Uterus (tissue), 4 donors: ENCODE results near the gene SLC12A9. TPM values are rescaled to one million over a fixed set of nuclear protein-coding genes. Genes with fewer than 3 reads are reported as not detected.

ENCODE experiments used
- DNase-seq, 2 donors: peaks; one replicate each; pipeline ENCODE4 v3.0.0-alpha.2; 2019 to 2020
- H3K27ac ChIP-seq, 2 donors: fragments of 200-600 bp; sonication (generic); 1 replicate in 1 of 2; 2 replicates in 1 of 2; pipeline ENCODE4 v1.5.1; 2016 to 2018
- H3K27me3 ChIP-seq, 2 donors: fragments of 200-600 bp; sonication (generic); one replicate each; pipeline ENCODE4 v1.5.1; 2018 to 2019; ENCODE audit warnings: control low read depth in 1 of 2
- H3K36me3 ChIP-seq, 2 donors: fragments of 200-600 bp; sonication (generic); one replicate each; pipeline ENCODE4 v1.5.1; 2019; ENCODE audit warnings: control low read depth in 1 of 2
- H3K4me1 ChIP-seq, 2 donors: fragments of 200-600 bp; sonication (generic); one replicate each; pipeline ENCODE4 v1.5.1; 2018 to 2019; ENCODE audit warnings: control low read depth in 1 of 2
- H3K4me3 ChIP-seq, 2 donors: fragments of 200-600 bp; sonication (generic); 1 replicate in 1 of 2; 2 replicates in 1 of 2; pipeline ENCODE4 v1.5.1; 2018 to 2019; ENCODE audit warnings: mild to moderate bottlenecking in 1 of 2
- H3K9me3 ChIP-seq, 2 donors: fragments of 200-600 bp; sonication (generic); one replicate each; pipeline ENCODE4 v1.5.1; 2019; ENCODE audit warnings: control low read depth in 1 of 2
- POLR2A ChIP-seq, 2 donors: fragments of 450-650 bp; IDR thresholded peaks; one replicate each; pipeline ENCODE4 v1.6.1; 2016; ENCODE audit warnings: antibody characterized with exemption in 2 of 2, mild to moderate bottlenecking in 1 of 2, moderate library complexity in 1 of 2
- intact Hi-C: fragments of 100-400 bp; cut with DNase I; formaldehyde crosslinking; loops from one replicate; pipeline ENCODE4 v1.15.1; 2023; ENCODE audit warnings: low total_unique reads
- total RNA-seq, 4 donors: library from RNA; depleted of rRNA in 3 of 4; stranded (reverse); fragments of >200 nt in 3 of 4; gene quantifications; one replicate each; pipeline versions ENCODE4 v1.1.0 to v1.2.4, GENCODE V29; 2014 to 2023
- TF ChIP-seq, protein P1 (sequence below), 4 experiments: fragments of 200-600 bp in 2 of 4; fragments of 450-650 bp in 2 of 4; sonication (generic) in 2 of 4; IDR thresholded peaks; one replicate each; pipeline ENCODE4 v1.5.1; 2016 to 2019; ENCODE audit warnings: antibody characterized with exemption in 4 of 4, mild to moderate bottlenecking in 2 of 4, moderate library complexity in 1 of 4
- donor health status: DM: yes; HTN: yes; CAD: no.

Gene SLC12A9
- total RNA-seq, 4 donors from 2014 or later: 9.0 to 36.9 (median 25.9) TPM

DNA sequence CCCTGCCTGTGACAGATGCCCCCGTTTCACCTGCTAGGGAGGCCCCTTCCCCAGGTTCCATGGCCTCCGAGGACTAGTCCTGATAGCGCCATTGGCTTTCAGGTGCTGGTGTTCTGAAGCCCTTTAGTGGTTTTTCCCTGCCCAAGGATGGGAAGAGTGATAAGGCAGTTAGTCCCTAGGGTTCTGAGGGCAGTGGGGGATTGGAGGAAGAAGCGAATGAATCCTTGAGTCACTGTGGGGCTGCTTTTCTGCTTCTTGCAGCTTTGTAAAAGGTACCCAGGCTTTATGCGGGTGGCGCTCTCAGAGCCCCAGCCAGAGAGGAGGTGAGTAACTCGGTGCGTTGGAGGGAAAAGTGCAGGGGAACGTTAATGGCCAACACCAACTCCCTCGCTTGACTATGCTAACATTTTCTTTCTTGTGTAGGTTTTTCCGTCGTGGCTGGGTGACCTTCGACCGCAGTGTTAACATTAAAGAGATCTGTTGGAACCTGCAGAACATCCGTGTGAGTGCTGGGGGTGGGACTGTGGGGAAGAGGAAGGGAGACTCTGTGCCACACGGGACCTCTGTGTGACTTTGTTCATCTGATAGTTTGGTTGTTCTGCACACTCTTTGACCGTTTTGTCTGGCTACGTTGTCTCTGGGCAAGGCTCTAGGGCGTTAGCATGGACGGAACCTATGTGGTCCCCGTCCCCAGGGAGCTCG lies 33.1 kb downstream of the SLC12A9 start:
- Histone ChIP-seq H3K27me3 (no peaks in the 10 kb centered on the region), H3K4me1 (peaks cover 0 to 13% of the 10 kb centered on the region in 2 donors), H3K9me3 (no peaks in the 10 kb centered on the region), H3K4me3 (no peak overlapping the region), H3K36me3 (no peaks in the 10 kb centered on the region), H3K27ac (no peak overlapping the region)
- no peak for DNase-seq
- intact Hi-C loops: no loop called here
- no peak for TF ChIP-seq POLR2A (IDR thresholded peaks at IDR 0.05)
- TF ChIP-seq, protein P1, sequence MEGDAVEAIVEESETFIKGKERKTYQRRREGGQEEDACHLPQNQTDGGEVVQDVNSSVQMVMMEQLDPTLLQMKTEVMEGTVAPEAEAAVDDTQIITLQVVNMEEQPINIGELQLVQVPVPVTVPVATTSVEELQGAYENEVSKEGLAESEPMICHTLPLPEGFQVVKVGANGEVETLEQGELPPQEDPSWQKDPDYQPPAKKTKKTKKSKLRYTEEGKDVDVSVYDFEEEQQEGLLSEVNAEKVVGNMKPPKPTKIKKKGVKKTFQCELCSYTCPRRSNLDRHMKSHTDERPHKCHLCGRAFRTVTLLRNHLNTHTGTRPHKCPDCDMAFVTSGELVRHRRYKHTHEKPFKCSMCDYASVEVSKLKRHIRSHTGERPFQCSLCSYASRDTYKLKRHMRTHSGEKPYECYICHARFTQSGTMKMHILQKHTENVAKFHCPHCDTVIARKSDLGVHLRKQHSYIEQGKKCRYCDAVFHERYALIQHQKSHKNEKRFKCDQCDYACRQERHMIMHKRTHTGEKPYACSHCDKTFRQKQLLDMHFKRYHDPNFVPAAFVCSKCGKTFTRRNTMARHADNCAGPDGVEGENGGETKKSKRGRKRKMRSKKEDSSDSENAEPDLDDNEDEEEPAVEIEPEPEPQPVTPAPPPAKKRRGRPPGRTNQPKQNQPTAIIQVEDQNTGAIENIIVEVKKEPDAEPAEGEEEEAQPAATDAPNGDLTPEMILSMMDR (IDR thresholded peaks at IDR 0.05): no peak

DNA sequence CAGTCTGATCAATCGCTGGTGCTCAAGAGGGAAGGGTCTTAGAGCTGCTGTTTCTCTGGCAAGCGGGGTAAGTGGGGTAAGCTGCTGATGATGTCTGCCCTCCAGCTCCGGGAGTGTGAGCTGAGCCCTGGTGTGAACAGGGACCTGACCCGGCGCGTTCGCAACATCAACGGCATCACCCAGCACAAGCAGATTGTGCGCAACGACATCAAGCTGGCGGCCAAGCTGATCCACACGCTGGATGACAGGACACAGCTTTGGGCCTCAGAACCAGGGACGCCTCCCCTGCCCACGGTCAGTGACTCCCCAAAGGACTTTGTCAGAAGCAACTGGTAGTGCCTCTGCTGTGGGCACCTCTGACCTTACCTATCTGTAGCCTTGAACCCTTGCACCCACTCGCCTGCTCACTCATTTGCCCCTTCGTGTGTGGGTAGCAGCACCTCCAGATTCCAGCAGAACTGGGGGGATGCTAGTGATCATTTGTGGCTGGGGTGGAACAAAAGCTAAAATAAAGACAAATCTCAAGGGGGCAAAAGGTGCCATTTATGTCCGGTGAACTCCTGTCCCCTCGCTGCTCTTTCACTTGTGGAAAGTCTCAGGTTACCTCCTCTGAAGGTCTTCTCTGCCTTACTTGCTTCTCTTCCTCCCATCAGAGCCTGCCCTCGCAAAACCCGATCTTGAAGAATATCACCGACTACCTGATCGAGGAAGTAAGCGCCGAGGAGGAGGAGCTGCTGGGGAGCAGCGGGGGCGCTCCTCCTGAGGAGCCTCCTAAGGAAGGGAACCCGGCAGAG lies 33.8 kb downstream of the SLC12A9 start:
- Histone ChIP-seq H3K4me3 (no peak overlapping the region), H3K9me3 (no peaks in the 10 kb centered on the region), H3K27ac (no peak overlapping the region), H3K27me3 (no peaks in the 10 kb centered on the region), H3K36me3 (no peaks in the 10 kb centered on the region), H3K4me1 (peaks cover 0 to 13% of the 10 kb centered on the region in 2 donors)
- DNase-seq: no peak
- intact Hi-C loops: no loop called here
- TF ChIP-seq, protein P1 (IDR thresholded peaks at IDR 0.05): no peak
- no peak for TF ChIP-seq POLR2A (IDR thresholded peaks at IDR 0.05)

DNA sequence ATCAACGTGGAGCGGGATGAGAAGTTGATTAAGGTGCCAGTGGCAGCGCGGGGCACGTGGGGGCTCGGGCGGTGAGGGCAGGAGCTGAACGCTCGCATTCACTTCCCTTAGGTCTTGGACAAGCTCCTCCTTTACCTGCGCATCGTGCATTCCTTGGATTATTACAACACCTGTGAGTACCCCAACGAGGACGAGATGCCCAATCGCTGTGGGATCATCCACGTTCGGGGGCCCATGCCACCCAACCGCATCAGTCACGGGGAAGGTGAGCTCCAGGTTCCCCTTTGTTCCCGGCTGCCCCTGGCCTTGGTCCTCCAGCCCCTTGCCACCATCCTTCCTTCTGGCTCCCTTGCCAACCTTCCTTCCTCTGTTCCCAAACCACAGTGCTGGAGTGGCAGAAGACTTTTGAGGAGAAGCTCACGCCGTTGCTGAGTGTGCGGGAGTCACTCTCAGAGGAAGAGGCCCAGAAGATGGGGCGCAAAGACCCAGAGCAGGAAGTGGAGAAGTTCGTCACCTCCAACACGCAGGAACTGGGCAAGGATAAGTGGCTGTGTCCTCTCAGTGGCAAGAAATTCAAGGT lies 34.5 kb downstream of the SLC12A9 start:
- TF ChIP-seq POLR2A (IDR thresholded peaks at IDR 0.05): no peak
- TF ChIP-seq, protein P1 (IDR thresholded peaks at IDR 0.05): no peak
- no peaks in the 10 kb centered on the region for H3K27me3 ChIP-seq
- H3K27ac ChIP-seq: no peak overlapping the region
- no peak for DNase-seq
- intact Hi-C loops: no loop called here
- peaks cover 0 to 13% of the 10 kb centered on the region in 2 donors for H3K4me1 ChIP-seq
- no peaks in the 10 kb centered on the region for H3K9me3 ChIP-seq
- no peaks in the 10 kb centered on the region for H3K36me3 ChIP-seq
- no peak overlapping the region for H3K4me3 ChIP-seq

DNA sequence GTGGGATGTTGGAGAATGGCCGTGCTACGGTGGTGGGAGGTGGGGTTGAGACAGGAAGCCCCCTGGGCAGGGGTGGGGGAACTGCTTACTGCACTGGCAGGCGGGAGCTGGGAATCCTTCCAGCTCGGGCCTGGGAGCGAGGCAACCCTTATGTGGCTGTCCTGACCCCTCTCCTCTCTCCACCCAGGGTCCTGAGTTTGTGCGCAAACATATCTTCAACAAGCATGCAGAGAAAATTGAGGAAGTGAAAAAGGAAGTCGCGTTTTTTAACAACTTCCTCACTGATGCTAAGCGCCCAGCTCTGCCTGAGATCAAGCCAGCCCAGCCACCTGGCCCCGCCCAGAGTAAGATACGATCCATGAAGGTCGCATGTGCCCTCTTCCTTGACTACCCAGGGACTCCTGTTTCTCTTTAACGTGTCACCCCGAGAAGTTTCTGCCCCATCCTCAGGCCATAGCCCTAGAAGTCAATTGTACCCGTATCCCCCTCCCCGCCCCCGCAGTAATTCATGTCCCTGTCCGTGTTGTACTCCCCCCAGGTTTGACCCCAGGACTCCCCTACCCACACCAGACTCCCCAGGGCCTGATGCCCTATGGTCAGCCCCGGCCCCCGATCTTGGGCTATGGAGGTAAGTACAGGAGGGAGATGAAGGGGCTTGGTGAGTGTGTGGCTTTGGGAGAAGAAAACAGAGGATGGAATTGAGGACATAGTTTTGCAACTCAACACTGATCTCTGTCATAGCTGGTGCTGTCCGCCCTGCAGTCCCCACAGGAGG lies 35.2 kb downstream of the SLC12A9 start:
- TF ChIP-seq, protein P1 (IDR thresholded peaks at IDR 0.05): no peak
- TF ChIP-seq POLR2A (IDR thresholded peaks at IDR 0.05): no peak
- Histone ChIP-seq H3K4me3 (no peak overlapping the region), H3K36me3 (no peaks in the 10 kb centered on the region), H3K4me1 (peaks cover 0 to 13% of the 10 kb centered on the region in 2 donors), H3K27ac (no peak overlapping the region), H3K9me3 (no peaks in the 10 kb centered on the region), H3K27me3 (no peaks in the 10 kb centered on the region)
- DNase-seq: no peak
- intact Hi-C loops: no loop called here
